H9 (cell line): ENCODE data around the gene ALDH5A1. TPM values are rescaled to one million over a fixed set of nuclear protein-coding genes. Genes with fewer than 3 reads are reported as not detected.

ENCODE experiments used
- DNase-seq: peaks from one replicate; pipeline ENCODE4 v3.0.0-alpha.2; 2017
- H2AFZ ChIP-seq: one replicate; pipeline ENCODE4 v1.6.1; 2013; ENCODE audit warnings: mild to moderate bottlenecking, low read length, control low read depth, moderate library complexity
- H2AK5ac ChIP-seq: 2 replicates; pipeline ENCODE4 v1.6.1; 2013; ENCODE audit warnings: low read length, control low read depth, mixed read lengths; ENCODE audit not compliant: insufficient read length
- H2BK120ac ChIP-seq: one replicate; pipeline ENCODE4 v1.6.1; 2013; ENCODE audit warnings: low read depth, mild to moderate bottlenecking, low read length, control low read depth, inconsistent platforms; ENCODE audit not compliant: poor library complexity, severe bottlenecking
- H2BK12ac ChIP-seq: 2 replicates; pipeline ENCODE4 v1.6.1; 2013; ENCODE audit warnings: low read length, control low read depth, mixed read lengths, low read depth; ENCODE audit not compliant: insufficient read length
- H2BK15ac ChIP-seq: 2 replicates; pipeline ENCODE4 v1.6.1; 2013; ENCODE audit warnings: low read depth, low read length, control low read depth
- H2BK20ac ChIP-seq: one replicate; pipeline ENCODE4 v1.6.1; 2013; ENCODE audit warnings: low read depth, mild to moderate bottlenecking, low read length, control low read depth, inconsistent platforms; ENCODE audit not compliant: poor library complexity, severe bottlenecking
- H2BK5ac ChIP-seq: 2 replicates; pipeline ENCODE4 v1.6.1; 2013; ENCODE audit warnings: low read length, control low read depth, mixed read lengths; ENCODE audit not compliant: insufficient read length
- H3K14ac ChIP-seq: 2 replicates; pipeline ENCODE4 v1.6.1; 2013; ENCODE audit warnings: low read length, control low read depth; ENCODE audit not compliant: insufficient read depth
- H3K18ac ChIP-seq: 2 replicates; pipeline ENCODE4 v1.6.1; 2013; ENCODE audit warnings: low read depth, mild to moderate bottlenecking, mixed read lengths, low read length, control low read depth; ENCODE audit not compliant: insufficient read length
- H3K23ac ChIP-seq: 2 replicates; pipeline ENCODE4 v1.6.1; 2013; ENCODE audit warnings: low read length, control low read depth, mixed read lengths, low read depth; ENCODE audit not compliant: insufficient read length
- H3K23me2 ChIP-seq: 2 replicates; pipeline ENCODE4 v1.6.1; 2013; ENCODE audit warnings: low read depth, mild to moderate bottlenecking, mixed read lengths, low read length, control low read depth; ENCODE audit not compliant: insufficient read length, poor library complexity, severe bottlenecking
- H3K27ac ChIP-seq: 2 replicates; pipeline ENCODE4 v1.5.1; 2013; ENCODE audit warnings: low read length, control low read depth, mixed read lengths, low read depth; ENCODE audit not compliant: insufficient read length
- H3K27me3 ChIP-seq: 2 replicates; pipeline ENCODE4 v1.6.1; 2013; ENCODE audit warnings: low read length, control low read depth, inconsistent platforms; ENCODE audit not compliant: insufficient read depth
- H3K4ac ChIP-seq: 2 replicates; pipeline ENCODE4 v1.6.1; 2013; ENCODE audit warnings: low read depth, mild to moderate bottlenecking, control low read depth, inconsistent platforms, low read length, moderate library complexity
- H3K4me1 ChIP-seq: 2 replicates; pipeline ENCODE4 v1.6.1; 2013; ENCODE audit warnings: low read length, control low read depth, inconsistent platforms; ENCODE audit not compliant: insufficient read depth
- H3K4me2 ChIP-seq: 2 replicates; pipeline ENCODE4 v1.6.1; 2013; ENCODE audit warnings: low read length, control low read depth, mixed read lengths; ENCODE audit not compliant: insufficient read length, insufficient read depth
- H3K56ac ChIP-seq: 2 replicates; pipeline ENCODE4 v1.6.1; 2013; ENCODE audit warnings: low read depth, mild to moderate bottlenecking, mixed read lengths, low read length, control low read depth; ENCODE audit not compliant: insufficient read length
- H3K79me1 ChIP-seq: 2 replicates; pipeline ENCODE4 v1.6.1; 2013; ENCODE audit warnings: low read depth, mild to moderate bottlenecking, moderate library complexity, low read length, control low read depth, inconsistent platforms; ENCODE audit not compliant: insufficient read depth, poor library complexity, severe bottlenecking
- H3K79me2 ChIP-seq: 2 replicates; pipeline ENCODE4 v1.6.1; 2013; ENCODE audit warnings: low read length, control low read depth, inconsistent platforms; ENCODE audit not compliant: insufficient read depth
- H3K9ac ChIP-seq: 2 replicates; pipeline ENCODE4 v1.6.1; 2013; ENCODE audit warnings: low read length, control low read depth, mixed read lengths; ENCODE audit not compliant: insufficient read length; ENCODE audit errors: extremely low read depth
- H3K9me3 ChIP-seq: one replicate; pipeline ENCODE4 v1.6.1; 2013; ENCODE audit warnings: low read depth, low read length, inconsistent platforms; ENCODE audit not compliant: control insufficient read depth
- H3T11ph ChIP-seq: one replicate; pipeline ENCODE4 v1.6.1; 2013; ENCODE audit warnings: mild to moderate bottlenecking, low read length, control low read depth, inconsistent platforms
- H4K20me1 ChIP-seq: one replicate; pipeline ENCODE4 v1.6.1; 2013; ENCODE audit not compliant: control insufficient read depth, insufficient read length, insufficient read depth
- H4K5ac ChIP-seq: 2 replicates; pipeline ENCODE4 v1.6.1; 2013; ENCODE audit warnings: low read depth, mild to moderate bottlenecking, mixed read lengths, low read length, control low read depth; ENCODE audit not compliant: insufficient read length
- H4K8ac ChIP-seq: replicated peaks from 2 replicates; pipeline ENCODE4 v1.6.1; 2013; ENCODE audit warnings: low read length, control low read depth, mixed read lengths, low read depth; ENCODE audit not compliant: insufficient read length
- H4K91ac ChIP-seq: 2 replicates; pipeline ENCODE4 v1.6.1; 2013; ENCODE audit warnings: low read depth, mild to moderate bottlenecking, moderate library complexity, mixed read lengths, low read length, control low read depth; ENCODE audit not compliant: insufficient read length
- H3K27ac Mint-ChIP-seq, 3 experiments: 2 replicates in 2 of 3; 3 replicates in 1 of 3; pipeline ENCODE4 v1.8.0; 2020 to 2021; ENCODE audit warnings: mixed read lengths in 3 of 3, mild to moderate bottlenecking in 1 of 3, moderate library complexity in 1 of 3
- H3K27me3 Mint-ChIP-seq: 2 replicates; pipeline ENCODE4 v1.8.0; 2021; ENCODE audit warnings: low read depth, mild to moderate bottlenecking, moderate library complexity, mixed read lengths
- H3K36me3 Mint-ChIP-seq, 3 experiments: 2 replicates in 2 of 3; 3 replicates in 1 of 3; pipeline ENCODE4 v1.8.0; 2020 to 2021; ENCODE audit warnings: low read depth in 3 of 3, mixed read lengths in 3 of 3; ENCODE audit not compliant: insufficient read depth in 1 of 3
- H3K4me1 Mint-ChIP-seq, 2 experiments: 2 replicates each; pipeline ENCODE4 v1.8.0; 2020; ENCODE audit warnings: mixed read lengths in 2 of 2
- H3K4me3 Mint-ChIP-seq, 2 experiments: 2 replicates in 1 of 2; 3 replicates in 1 of 2; pipeline ENCODE4 v1.8.0; 2020 to 2021; ENCODE audit warnings: mild to moderate bottlenecking in 2 of 2, mixed read lengths in 2 of 2, moderate library complexity in 1 of 2
- H3K9me3 Mint-ChIP-seq, 2 experiments: 2 replicates in 1 of 2; 3 replicates in 1 of 2; pipeline ENCODE4 v1.8.0; 2020; ENCODE audit warnings: mild to moderate bottlenecking in 2 of 2, mixed read lengths in 2 of 2, moderate library complexity in 1 of 2
- WGBS: extraction: QIAGEN DNeasy Blood & Tissue Kit; methylation state at CpG from one replicate; pipeline ENCODE4 v1.1.7; 2013; ENCODE audit warnings: missing lambda C conversion rate, low lambda C conversion rate, mixed read lengths; ENCODE audit not compliant: insufficient read length; ENCODE audit errors: extremely low coverage; 5-methylcytosine and 5-hydroxymethylcytosine counted together
- total RNA-seq: library from RNA; stranded (reverse); gene quantifications from 2 replicates; pipeline ENCODE4 v1.2.1, GENCODE V29; 2021
- TF ChIP-seq, protein P1 (sequence below): fragments of 200-600 bp; sonication (generic); conservative IDR thresholded peaks from 3 replicates; pipeline ENCODE4 v1.8.0; 2021; ENCODE audit warnings: antibody characterized with exemption, mild to moderate bottlenecking

The ALDH5A1 gene
- total RNA-seq, 1 experiment from 2014 or later = 5.4 TPM

DNA sequence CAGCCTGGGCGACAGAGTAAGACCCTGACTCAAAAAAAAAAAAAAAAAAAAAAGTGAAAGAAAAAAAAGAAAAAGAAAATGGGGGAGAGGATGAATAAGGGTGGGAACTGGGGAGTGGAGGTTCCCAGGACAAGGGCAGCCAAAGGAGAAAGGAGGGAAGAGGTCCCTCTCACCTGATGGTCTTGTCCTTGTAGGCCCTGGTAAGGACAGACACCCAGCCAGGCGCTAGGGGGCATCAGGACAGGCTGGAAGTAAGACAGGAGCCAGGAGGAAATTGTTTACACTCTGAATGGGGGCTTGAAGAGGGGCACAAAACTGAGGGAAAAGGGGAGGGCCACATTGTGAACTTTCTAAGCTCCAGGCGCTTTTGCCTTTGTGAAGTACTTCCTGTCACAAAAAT lies 2.3 kb upstream of the ALDH5A1 start:
- Histone ChIP-seq H2BK120ac (no peak overlapping the region), H3K4me2 (no peak overlapping the region), H3K14ac (no peak overlapping the region), H4K91ac (no peak overlapping the region), H2BK20ac (no peak overlapping the region), H2AK5ac (no peak overlapping the region), H3K9ac (no peak overlapping the region), H3K56ac (no peak overlapping the region), H3K4ac (no peak overlapping the region), H2BK12ac (no peak overlapping the region), H3K79me1 (no peaks in the 10 kb centered on the region), H3T11ph (no peak overlapping the region), H4K8ac (no peak overlapping the region), H2AFZ (no peak overlapping the region), H3K23ac (no peak overlapping the region), H4K20me1 (no peaks in the 10 kb centered on the region), H3K9me3 (no peaks in the 10 kb centered on the region), H3K23me2 (peaks cover 11% of the 10 kb centered on the region), H3K18ac (no peak overlapping the region), H3K79me2 (no peaks in the 10 kb centered on the region), H4K5ac (no peak overlapping the region), H2BK15ac (no peak overlapping the region), H2BK5ac (no peak overlapping the region), H3K4me1 (no peaks in the 10 kb centered on the region), H3K27me3 (peaks cover 4% of the 10 kb centered on the region; the same call in 1 of the 2 replicates), H3K27ac (no peak overlapping the region)
- DNase-seq = peak; percentile 65
- Mint-ChIP-seq H3K4me1 (peaks cover 23 to 26% of the 10 kb centered on the region in 2 experiments), H3K4me3 (no peak overlapping the region), H3K27me3 (peaks cover 32% of the 10 kb centered on the region), H3K27ac (peak overlapping the region in 1 of 3 experiments; percentile 52; a peak in 1 of 7 replicates), H3K9me3 (peaks cover 0 to 9% of the 10 kb centered on the region in 2 experiments; a peak in 3 of 5 replicates), H3K36me3 (peaks cover 3 to 11% (median 10%) of the 10 kb centered on the region in 3 experiments; a peak in 6 of 7 replicates)
- WGBS = no CpG with 5 or more reads among the region's 3 CpGs
- TF ChIP-seq, protein P1, sequence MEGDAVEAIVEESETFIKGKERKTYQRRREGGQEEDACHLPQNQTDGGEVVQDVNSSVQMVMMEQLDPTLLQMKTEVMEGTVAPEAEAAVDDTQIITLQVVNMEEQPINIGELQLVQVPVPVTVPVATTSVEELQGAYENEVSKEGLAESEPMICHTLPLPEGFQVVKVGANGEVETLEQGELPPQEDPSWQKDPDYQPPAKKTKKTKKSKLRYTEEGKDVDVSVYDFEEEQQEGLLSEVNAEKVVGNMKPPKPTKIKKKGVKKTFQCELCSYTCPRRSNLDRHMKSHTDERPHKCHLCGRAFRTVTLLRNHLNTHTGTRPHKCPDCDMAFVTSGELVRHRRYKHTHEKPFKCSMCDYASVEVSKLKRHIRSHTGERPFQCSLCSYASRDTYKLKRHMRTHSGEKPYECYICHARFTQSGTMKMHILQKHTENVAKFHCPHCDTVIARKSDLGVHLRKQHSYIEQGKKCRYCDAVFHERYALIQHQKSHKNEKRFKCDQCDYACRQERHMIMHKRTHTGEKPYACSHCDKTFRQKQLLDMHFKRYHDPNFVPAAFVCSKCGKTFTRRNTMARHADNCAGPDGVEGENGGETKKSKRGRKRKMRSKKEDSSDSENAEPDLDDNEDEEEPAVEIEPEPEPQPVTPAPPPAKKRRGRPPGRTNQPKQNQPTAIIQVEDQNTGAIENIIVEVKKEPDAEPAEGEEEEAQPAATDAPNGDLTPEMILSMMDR = peak; percentile 65
